Activated T-helper 2 cell treated with anti-CD3 and anti-CD28 coated beads, Interferon-gamma antibody, Interleukin-2, Interleukin-4, amounts not matched to agents 10 μg/mL and 5 μg/mL and 100 μg/mL, durations not matched to agents 14 hours and 24 hours and 36 hours (primary cell): Measurements from ENCODE around the gene PTGER2. TPM values are rescaled to one million over a fixed set of nuclear protein-coding genes. Genes with fewer than 3 reads are reported as not detected.

Experiments used
- DNase-seq: peaks from one replicate; pipeline ENCODE4 v3.0.0; 2021; ENCODE audit warnings: low spot score
- H3K27ac Mint-ChIP-seq: one replicate; pipeline ENCODE4 v1.8.0; 2021; ENCODE audit warnings: mixed read lengths
- H3K27me3 Mint-ChIP-seq: one replicate; pipeline ENCODE4 v1.8.0; 2021; ENCODE audit warnings: low read depth, mixed read lengths
- H3K36me3 Mint-ChIP-seq: one replicate; pipeline ENCODE4 v1.8.0; 2021; ENCODE audit warnings: low read depth, mixed read lengths
- H3K4me1 Mint-ChIP-seq: one replicate; pipeline ENCODE4 v1.8.0; 2021; ENCODE audit warnings: low read depth, mixed read lengths
- H3K4me3 Mint-ChIP-seq: one replicate; pipeline ENCODE4 v1.8.0; 2021; ENCODE audit warnings: low read depth, mild to moderate bottlenecking, moderate library complexity, mixed read lengths
- H3K9me3 Mint-ChIP-seq: one replicate; pipeline ENCODE4 v1.8.0; 2021; ENCODE audit warnings: mixed read lengths
- intact Hi-C: fragments of 100-400 bp; cut with micrococcal nuclease; formaldehyde crosslinking; loops from one replicate; pipeline ENCODE4 v1.15.1; 2023
- total RNA-seq: library from RNA; stranded (reverse); gene quantifications from 2 replicates; pipeline ENCODE4 v1.2.3, GENCODE V29; 2022

PTGER2 gene
- total RNA-seq, 1 donor from 2014 or later = 54.1 TPM

DNA sequence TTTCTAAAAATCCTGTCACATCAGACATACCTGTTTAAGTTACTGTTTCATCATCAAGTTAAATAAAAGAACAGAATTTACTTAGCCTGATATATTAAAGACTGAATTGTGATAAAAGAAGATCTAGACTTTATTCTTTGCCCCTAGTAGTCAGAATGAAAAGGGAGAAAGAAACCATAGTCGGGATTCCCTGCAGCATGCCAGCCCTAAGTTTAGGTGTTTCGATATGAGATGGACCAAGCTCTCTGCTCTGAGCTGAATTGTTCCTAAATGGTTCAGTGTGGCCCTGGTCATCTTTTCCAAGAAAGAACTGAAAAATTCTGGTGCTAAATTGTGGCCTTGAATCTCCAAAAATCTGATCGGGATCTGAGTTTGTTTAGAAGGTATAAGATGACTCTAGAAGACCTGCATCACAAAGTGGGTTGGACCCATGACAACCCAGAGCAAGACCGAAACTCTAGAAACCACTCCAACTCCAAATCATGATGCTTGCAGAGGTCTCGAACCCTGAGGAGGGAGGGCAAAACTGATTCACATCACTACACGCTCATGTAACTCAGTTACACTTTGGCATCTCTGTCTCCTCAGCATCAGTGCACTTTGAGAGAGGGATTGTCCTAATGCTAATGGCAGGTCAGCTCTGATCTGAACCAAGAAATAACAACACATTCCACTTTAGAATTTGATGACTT lies 15.7 kb downstream of the PTGER2 start:
- H3K4me3 Mint-ChIP-seq = peak overlapping the region; percentile 26

DNA sequence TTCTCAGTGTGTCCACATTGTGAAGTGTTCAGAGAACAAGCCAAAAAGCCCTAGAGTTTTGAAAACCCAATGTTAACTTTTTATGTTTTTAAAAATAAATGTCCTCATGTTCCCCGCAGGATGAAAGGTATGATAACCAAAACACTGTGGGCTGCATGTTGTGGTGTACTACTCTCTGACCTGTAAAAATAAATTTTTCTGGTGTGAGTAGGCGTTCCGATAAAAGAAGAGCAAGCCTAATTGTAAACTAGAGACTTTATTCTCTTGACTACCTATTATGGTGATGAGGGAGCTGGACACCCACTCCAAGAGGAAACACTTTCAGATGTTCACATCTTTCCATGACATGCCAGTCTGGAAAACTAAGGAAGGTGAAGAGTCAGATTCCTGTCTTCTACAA lies 18.2 kb downstream of the PTGER2 start:
- Mint-ChIP-seq H3K36me3 (peaks cover 70% of the 10 kb centered on the region), H3K27ac (no peak overlapping the region), H3K9me3 (no peaks in the 10 kb centered on the region), H3K4me1 (peaks cover 66% of the 10 kb centered on the region), H3K4me3 (no peak overlapping the region), H3K27me3 (no peaks in the 10 kb centered on the region)
- DNase-seq = no peak
- intact Hi-C loops = no loop called here

More for the DNA sequence above, 15.7 kb downstream of the PTGER2 start:
- Mint-ChIP-seq H3K27ac (peak overlapping the region; percentile 61), H3K27me3 (no peaks in the 10 kb centered on the region), H3K36me3 (peaks cover 85% of the 10 kb centered on the region), H3K9me3 (no peaks in the 10 kb centered on the region), H3K4me1 (peaks cover 75% of the 10 kb centered on the region)
- intact Hi-C loops = loop anchor here (1.0 to 5.0 kb wide), 2 partner anchors 8 to 483 kb away; no protein-coding TSS in a partner anchor
- no peak for DNase-seq

DNA sequence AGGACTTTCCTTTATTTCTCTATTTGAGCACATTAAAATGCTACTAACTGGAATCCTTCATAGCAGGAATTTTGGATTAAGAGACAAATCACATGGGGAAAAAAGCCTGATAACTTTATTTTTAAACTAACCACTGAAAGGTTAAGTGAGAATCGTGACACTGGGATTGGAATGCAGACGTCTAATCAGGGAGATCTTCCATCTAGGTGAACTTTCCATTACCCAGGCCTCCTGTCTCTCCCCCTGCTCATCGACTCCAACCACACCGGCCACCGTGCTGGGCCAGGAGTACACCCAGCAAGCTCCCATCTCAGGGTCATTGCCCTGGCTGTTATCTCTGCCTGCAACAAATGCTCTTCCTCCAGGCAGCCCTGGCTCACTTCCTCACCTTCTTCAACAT lies 19.0 kb downstream of the PTGER2 start:
- H3K27me3 Mint-ChIP-seq = no peaks in the 10 kb centered on the region
- H3K4me3 Mint-ChIP-seq = no peak overlapping the region
- no peaks in the 10 kb centered on the region for H3K9me3 Mint-ChIP-seq
- peak overlapping the region; percentile 16 for H3K27ac Mint-ChIP-seq
- peaks cover 61% of the 10 kb centered on the region for H3K36me3 Mint-ChIP-seq
- peaks cover 60% of the 10 kb centered on the region for H3K4me1 Mint-ChIP-seq
- intact Hi-C loops = no loop called here
- no peak for DNase-seq

DNA sequence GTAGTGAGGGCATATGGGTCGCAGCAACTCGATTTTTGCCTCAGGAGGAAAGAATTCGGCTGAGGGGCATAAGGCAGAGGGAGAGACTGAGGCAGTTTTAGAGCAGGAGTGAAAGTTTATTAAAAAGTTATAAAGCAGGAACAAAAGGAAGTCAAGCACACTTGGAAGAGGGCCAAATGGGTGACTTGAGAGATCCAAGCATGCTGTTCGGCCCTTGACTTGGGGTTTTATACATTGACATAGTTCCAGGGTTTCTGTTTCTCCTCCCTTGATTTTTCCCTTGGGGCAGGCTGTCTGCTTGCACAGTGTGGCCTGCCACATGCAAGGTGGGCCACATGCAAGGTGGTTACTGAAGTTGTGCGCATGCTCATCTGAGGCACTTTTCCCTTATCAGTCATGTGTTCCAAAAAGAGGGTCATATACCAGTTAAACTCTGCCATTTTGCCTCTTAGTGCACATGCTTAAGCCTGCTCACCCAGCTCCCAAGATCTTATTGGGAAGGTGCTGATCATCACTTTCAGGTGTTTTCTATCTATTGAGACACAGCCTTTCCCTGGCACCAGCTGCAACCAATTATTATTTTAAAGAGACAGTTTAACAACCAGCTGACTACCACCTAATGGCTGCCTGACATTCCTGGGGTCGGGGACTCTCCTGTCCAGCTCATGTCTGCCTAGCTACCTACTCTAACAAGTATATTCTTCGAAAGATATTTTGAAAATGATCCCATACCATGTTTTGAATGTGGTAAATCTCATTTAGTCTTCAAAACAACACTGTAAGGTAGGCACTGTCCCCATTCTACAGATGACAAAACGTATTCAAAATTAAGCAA lies 19.9 kb downstream of the PTGER2 start:
- no peak overlapping the region for H3K4me3 Mint-ChIP-seq
- H3K4me1 Mint-ChIP-seq = peaks cover 60% of the 10 kb centered on the region
- peaks cover 57% of the 10 kb centered on the region for H3K36me3 Mint-ChIP-seq
- H3K27ac Mint-ChIP-seq = peak overlapping the region; percentile 38
- no peaks in the 10 kb centered on the region for H3K27me3 Mint-ChIP-seq
- H3K9me3 Mint-ChIP-seq = no peaks in the 10 kb centered on the region
- no peak for DNase-seq
- intact Hi-C loops = no loop called here

GRCh38 chr14:52336241-52336640 lies 22.1 kb downstream of the PTGER2 start:
- Mint-ChIP-seq H3K4me1 (peaks cover 50% of the 10 kb centered on the region), H3K27me3 (no peaks in the 10 kb centered on the region), H3K27ac (no peak overlapping the region), H3K9me3 (no peaks in the 10 kb centered on the region), H3K36me3 (peaks cover 47% of the 10 kb centered on the region), H3K4me3 (no peak overlapping the region)
- intact Hi-C loops = no loop called here
- no peak for DNase-seq

DNA sequence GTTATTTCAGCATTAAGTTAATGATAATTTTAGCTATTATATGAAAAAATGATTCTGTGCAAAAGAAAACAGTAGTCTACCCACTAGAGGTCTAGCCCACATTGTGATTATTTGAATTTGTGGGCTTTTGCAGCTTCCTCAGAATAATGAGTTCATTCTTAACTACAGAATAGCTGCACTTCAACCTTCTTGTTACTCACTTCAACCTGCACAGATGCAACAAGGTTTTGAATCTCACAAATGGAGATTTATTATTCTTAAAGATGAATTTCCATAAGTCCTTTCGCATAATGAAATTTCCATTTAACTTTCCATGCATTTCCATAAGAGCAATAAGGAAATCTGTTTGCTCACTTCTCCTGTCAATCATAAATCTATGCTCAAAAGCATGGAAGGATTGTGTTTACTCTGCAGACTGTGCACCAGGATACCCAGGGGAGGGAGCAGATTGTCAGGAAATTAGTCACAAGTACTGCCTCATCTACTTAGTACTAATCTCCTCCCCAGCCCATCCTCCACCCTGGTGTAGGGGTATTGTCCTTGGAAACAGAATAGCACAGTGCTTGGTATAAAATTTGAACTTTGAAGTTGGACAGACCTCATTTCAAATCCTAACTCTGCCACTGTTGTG lies 24.1 kb downstream of the PTGER2 start:
- no peak overlapping the region for H3K4me3 Mint-ChIP-seq
- no peak for DNase-seq
- no peaks in the 10 kb centered on the region for H3K27me3 Mint-ChIP-seq
- no peaks in the 10 kb centered on the region for H3K9me3 Mint-ChIP-seq
- peaks cover 30% of the 10 kb centered on the region for H3K36me3 Mint-ChIP-seq
- peaks cover 39% of the 10 kb centered on the region for H3K4me1 Mint-ChIP-seq
- intact Hi-C loops = loop anchor here (1.0 kb wide), 1 partner anchor 8 kb away; no protein-coding TSS in a partner anchor
- H3K27ac Mint-ChIP-seq = no peak overlapping the region

- intact Hi-C loops = no loop called here
- Mint-ChIP-seq H3K4me1 (peaks cover 32% of the 10 kb centered on the region), H3K27ac (no peak overlapping the region), H3K4me3 (no peak overlapping the region), H3K27me3 (no peaks in the 10 kb centered on the region), H3K9me3 (peaks cover 5% of the 10 kb centered on the region), H3K36me3 (peaks cover 27% of the 10 kb centered on the region)
- no peak for DNase-seq
These were observed 25.1 kb downstream of the PTGER2 start for GRCh38 chr14:52339262-52339661.

DNA sequence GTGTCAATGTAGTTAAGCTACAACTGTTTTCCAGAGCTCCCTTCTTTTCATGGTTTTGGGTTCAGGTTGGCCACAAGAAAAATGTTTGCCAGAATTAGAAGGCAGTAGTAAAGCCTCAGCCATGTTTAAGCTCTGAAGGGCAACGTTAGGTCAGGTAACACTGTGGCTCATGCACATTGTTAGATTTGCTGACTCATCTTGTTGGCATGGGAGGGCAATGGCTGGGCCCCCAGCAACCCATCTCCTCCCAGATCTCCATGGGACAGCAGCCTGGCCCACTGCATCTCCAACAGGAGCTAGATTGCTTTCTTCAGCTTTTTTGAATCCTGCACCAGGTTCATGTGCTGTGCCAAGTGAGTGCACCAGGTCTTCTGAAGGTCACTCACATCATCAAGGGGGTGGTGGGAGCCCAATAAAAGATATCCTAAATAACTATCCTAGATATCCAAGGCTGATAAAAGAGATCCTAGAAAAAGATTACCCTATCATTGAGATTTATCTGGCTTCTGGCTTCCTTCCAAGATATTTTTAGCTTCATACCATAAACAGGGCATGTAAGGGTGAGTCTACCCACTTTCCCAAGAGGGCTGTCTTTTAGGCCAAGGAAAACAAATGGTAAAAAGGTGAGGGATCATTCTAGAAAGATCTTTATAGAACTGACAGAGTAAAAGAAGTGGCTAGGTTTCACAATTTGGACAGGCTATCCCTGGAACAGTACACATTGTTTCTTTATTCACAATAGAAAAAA lies 28.9 kb downstream of the PTGER2 start:
- no peak overlapping the region for H3K27ac Mint-ChIP-seq
- H3K27me3 Mint-ChIP-seq = peaks cover 5% of the 10 kb centered on the region
- intact Hi-C loops = no loop called here
- DNase-seq = no peak
- H3K36me3 Mint-ChIP-seq = peaks cover 34% of the 10 kb centered on the region
- H3K4me3 Mint-ChIP-seq = no peak overlapping the region
- peaks cover 20% of the 10 kb centered on the region for H3K9me3 Mint-ChIP-seq
- peaks cover 24% of the 10 kb centered on the region for H3K4me1 Mint-ChIP-seq

- H3K9me3 Mint-ChIP-seq = peaks cover 25% of the 10 kb centered on the region
- no peak overlapping the region for H3K27ac Mint-ChIP-seq
- peaks cover 5% of the 10 kb centered on the region for H3K27me3 Mint-ChIP-seq
- no peak for DNase-seq
- H3K4me1 Mint-ChIP-seq = peaks cover 41% of the 10 kb centered on the region
- H3K4me3 Mint-ChIP-seq = no peak overlapping the region
- H3K36me3 Mint-ChIP-seq = peaks cover 47% of the 10 kb centered on the region
- intact Hi-C loops = no loop called here
These were observed 32.7 kb downstream of the PTGER2 start for GRCh38 chr14:52346778-52347177.

DNA sequence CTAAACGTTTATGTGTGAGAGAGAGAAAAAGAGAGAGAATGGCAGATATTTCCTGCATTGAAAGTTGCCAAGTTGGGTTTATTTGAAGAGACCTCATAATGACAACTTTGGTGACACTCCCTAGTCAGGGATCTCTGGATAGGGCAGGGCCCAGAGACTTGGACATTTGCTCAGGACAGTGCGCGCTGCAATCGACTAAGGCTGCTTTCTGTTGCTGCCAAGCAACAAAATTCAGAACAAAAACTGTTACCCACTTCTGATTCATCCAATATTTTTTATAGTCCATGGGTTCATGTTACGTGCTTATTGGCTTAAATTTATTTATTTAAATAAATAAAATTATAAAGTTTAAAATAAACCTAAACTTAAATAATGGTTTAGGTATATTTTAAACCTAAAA lies 34.2 kb downstream of the PTGER2 start:
- Mint-ChIP-seq H3K4me1 (peaks cover 52% of the 10 kb centered on the region), H3K4me3 (no peak overlapping the region), H3K27me3 (peaks cover 5% of the 10 kb centered on the region), H3K9me3 (peaks cover 25% of the 10 kb centered on the region), H3K36me3 (peaks cover 47% of the 10 kb centered on the region), H3K27ac (no peak overlapping the region)
- DNase-seq = no peak
- intact Hi-C loops = no loop called here

DNA sequence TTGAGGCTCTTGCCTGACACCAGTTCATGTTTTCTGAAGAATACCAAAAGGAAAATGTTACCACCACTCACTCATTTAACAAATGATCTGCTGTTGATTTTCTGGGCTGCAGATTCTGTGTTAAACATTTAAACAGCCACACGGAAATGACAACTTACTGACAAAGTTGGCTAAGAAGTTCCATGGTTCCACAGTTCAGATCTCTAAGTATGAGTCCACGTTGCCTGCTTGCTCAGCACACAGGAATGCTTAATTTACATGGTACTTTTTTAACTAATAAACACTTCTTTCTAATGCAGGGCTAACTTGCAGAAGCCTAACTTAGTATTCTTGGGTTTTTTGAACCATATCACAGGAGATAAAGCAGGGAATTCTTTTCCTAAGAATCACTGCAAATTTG lies 34.7 kb downstream of the PTGER2 start:
- Mint-ChIP-seq H3K36me3 (peaks cover 43% of the 10 kb centered on the region), H3K9me3 (peaks cover 20% of the 10 kb centered on the region), H3K27ac (peak overlapping the region; percentile 68), H3K4me3 (no peak overlapping the region), H3K27me3 (peaks cover 5% of the 10 kb centered on the region), H3K4me1 (peaks cover 54% of the 10 kb centered on the region)
- intact Hi-C loops = no loop called here
- no peak for DNase-seq

DNA sequence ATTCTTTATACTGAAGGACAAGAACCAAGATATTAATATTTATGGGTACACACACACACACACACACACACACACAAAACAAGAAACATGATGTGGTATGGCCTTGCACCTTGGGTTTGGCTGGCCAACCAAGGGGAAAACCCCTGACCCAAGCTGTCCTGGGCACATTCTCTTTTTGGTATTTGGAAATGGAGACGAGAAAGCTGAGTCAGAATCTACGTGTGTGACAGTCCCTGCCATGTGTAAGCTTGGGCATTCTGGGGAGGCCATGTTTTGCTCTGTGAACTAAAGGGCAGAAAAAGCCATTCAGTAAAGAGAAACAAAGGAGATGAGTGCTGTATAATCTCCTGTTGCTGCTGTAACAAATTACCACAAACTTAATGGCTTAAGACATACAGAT lies 35.6 kb downstream of the PTGER2 start:
- no peak for DNase-seq
- H3K4me3 Mint-ChIP-seq = no peak overlapping the region
- intact Hi-C loops = loop anchor here (5.0 kb wide), 2 partner anchors 477 to 1472 kb away; no protein-coding TSS in a partner anchor
- peaks cover 5% of the 10 kb centered on the region for H3K27me3 Mint-ChIP-seq
- peak overlapping the region; percentile 60 for H3K27ac Mint-ChIP-seq
- peaks cover 63% of the 10 kb centered on the region for H3K4me1 Mint-ChIP-seq
- peaks cover 40% of the 10 kb centered on the region for H3K36me3 Mint-ChIP-seq
- peaks cover 23% of the 10 kb centered on the region for H3K9me3 Mint-ChIP-seq
